Peyer's patch (tissue), 4 donors: ENCODE results near the gene EML1.

ENCODE experiments used
- CTCF ChIP-seq, 6 experiments: fragments of 450-650 bp in 4 of 6; fragments of 200-600 bp in 2 of 6; sonication (generic) in 1 of 6; IDR thresholded peaks; one replicate each; pipeline ENCODE4 v1.5.1; 2017 to 2019; ENCODE audit warnings: antibody characterized with exemption in 6 of 6, mild to moderate bottlenecking in 3 of 6, moderate library complexity in 1 of 6
- POLR2A ChIP-seq, 2 donors: fragments of 450-650 bp; IDR thresholded peaks; one replicate each; pipeline ENCODE4 v1.5.1; 2017; ENCODE audit warnings: antibody characterized with exemption in 2 of 2, mild to moderate bottlenecking in 2 of 2, moderate library complexity in 2 of 2

GRCh38 chr14:99758872-99759545 lies 34.2 kb upstream of the EML1 start:
- TF ChIP-seq CTCF (IDR thresholded peaks at IDR 0.05), result no peak
- TF ChIP-seq POLR2A (IDR thresholded peaks at IDR 0.05), result no peak
